ENCODE results near the gene GRPEL2. TPM values are rescaled to one million over a fixed set of nuclear protein-coding genes. Genes with fewer than 3 reads are reported as not detected.

The GRPEL2 gene
- total and polyA plus RNA-seq, 2 donors (not counting 3 experiments of a cell fraction or from before 2014, with no cell fraction given): 7.6 to 32.5 TPM

DNA sequence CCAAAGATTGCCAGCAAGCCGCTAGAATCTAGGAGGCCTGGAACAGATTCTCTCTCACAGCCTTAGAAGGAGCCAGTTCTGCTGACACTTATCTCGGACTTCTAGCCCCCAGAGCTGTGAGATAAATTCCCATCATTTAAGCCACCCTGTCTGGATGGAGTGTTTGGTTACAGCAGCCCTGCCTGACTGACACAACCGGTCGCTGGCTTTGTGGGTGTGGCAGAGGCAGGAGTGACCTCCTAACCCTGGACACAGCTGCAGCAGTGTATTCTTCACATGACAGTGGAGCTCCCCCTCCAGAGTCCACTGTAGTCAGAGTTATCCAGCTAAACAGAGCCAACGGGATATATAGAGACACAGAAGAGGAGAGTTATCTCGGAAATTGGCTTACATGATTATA is 55.0 kb downstream of the GRPEL2 start:
- no peaks in the 10 kb centered on the region for H3K4me1 ChIP-seq (ENCODE audit: control insufficient read depth, extremely low read depth, insufficient read depth, low read length)
- H3K27ac ChIP-seq (ENCODE audit: insufficient read depth, low read depth, low read length): no peak overlapping the region
- H3K9ac ChIP-seq (replicated peaks; ENCODE audit: extremely low read depth, insufficient read depth, low read length): no peak overlapping the region
- no peak overlapping the region for H2AFZ ChIP-seq (ENCODE audit: low read depth, low read length)
- dilution Hi-C loops (cut with MboI; ENCODE audit: extremely low pct_ligation_motif_present, low sequenced_read_pairs): no loop called here
- no peaks in the 10 kb centered on the region for H3K9me1 ChIP-seq (replicated peaks; ENCODE audit: control insufficient read depth, extremely low read depth, insufficient read depth, low read length)
- TF ChIP-seq CTCF (IDR thresholded peaks at IDR 0.05; ENCODE audit: extremely low read depth in 1 of 2, insufficient read depth in 1 of 2, low read depth in 1 of 2, low read length in 2 of 2) (no peak), GATA2 (IDR thresholded peaks at IDR 0.05; ENCODE audit: insufficient read depth, insufficient read length, low read depth, low read length) (no peak), POLR2AphosphoS5 (IDR thresholded peaks at IDR 0.05; ENCODE audit: insufficient read depth, low read depth, low read length) (no peak), EZH2 (IDR thresholded peaks at IDR 0.05; ENCODE audit: borderline replicate concordance, low read depth, low read length, severe bottlenecking) (no peak), POLR2A (IDR thresholded peaks at IDR 0.05; ENCODE audit: low read depth, low read length) (no peak)
- TF ChIP-seq, protein P1, sequence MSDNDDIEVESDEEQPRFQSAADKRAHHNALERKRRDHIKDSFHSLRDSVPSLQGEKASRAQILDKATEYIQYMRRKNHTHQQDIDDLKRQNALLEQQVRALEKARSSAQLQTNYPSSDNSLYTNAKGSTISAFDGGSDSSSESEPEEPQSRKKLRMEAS (IDR thresholded peaks at IDR 0.05; ENCODE audit: insufficient read depth, insufficient read length): no peak
- H3K79me2 ChIP-seq (ENCODE audit: control insufficient read depth, insufficient read depth, low read length): no peaks in the 10 kb centered on the region
- no peaks in the 10 kb centered on the region for H3K9me3 ChIP-seq (replicated peaks; ENCODE audit: control insufficient read depth, insufficient read depth, low read length)
- H3K36me3 ChIP-seq (ENCODE audit: control insufficient read depth in 2 of 2, extremely low read depth in 1 of 2, insufficient read depth in 2 of 2, low read length in 2 of 2): no peaks in the 10 kb centered on the region
- H4K20me1 ChIP-seq (replicated peaks; ENCODE audit: control insufficient read depth, extremely low read depth, insufficient read depth, low read length): no peaks in the 10 kb centered on the region
- intact Hi-C loops (cut with micrococcal nuclease): no loop called here
- H3K4me3 ChIP-seq (replicated peaks in 1 of 3; ENCODE audit: insufficient read depth in 1 of 3, low read depth in 1 of 3, low read length in 3 of 3): no peak overlapping the region
- no peak for DNase-seq (ENCODE audit: low read depth, low spot score)
- ChIA-PET CTCF (interaction anchor here (0.9 to 2.7 kb wide), 6 partner anchors 11 to 165 kb away, joined by 3 to 12 read pairs (median 4); no protein-coding TSS in a partner anchor), POLR2A (no interaction called here)
- H3K4me2 ChIP-seq (ENCODE audit: insufficient read depth, low read length): no peak overlapping the region
- no peak for FAIRE-seq
- H3K27me3 ChIP-seq (ENCODE audit: control insufficient read depth in 2 of 2, insufficient read depth in 2 of 2, low read length in 2 of 2): no peaks in the 10 kb centered on the region
- BruUV-seq (replicated peaks): no TSS peak
